ENCODE data around the gene ENTREP3.
"Not testable (repeated sequence)": the region's sequence is repeated elsewhere in the genome, so short reads cannot be mapped to it uniquely, and the experiment has no call there.

ENTREP3 gene, protein sequence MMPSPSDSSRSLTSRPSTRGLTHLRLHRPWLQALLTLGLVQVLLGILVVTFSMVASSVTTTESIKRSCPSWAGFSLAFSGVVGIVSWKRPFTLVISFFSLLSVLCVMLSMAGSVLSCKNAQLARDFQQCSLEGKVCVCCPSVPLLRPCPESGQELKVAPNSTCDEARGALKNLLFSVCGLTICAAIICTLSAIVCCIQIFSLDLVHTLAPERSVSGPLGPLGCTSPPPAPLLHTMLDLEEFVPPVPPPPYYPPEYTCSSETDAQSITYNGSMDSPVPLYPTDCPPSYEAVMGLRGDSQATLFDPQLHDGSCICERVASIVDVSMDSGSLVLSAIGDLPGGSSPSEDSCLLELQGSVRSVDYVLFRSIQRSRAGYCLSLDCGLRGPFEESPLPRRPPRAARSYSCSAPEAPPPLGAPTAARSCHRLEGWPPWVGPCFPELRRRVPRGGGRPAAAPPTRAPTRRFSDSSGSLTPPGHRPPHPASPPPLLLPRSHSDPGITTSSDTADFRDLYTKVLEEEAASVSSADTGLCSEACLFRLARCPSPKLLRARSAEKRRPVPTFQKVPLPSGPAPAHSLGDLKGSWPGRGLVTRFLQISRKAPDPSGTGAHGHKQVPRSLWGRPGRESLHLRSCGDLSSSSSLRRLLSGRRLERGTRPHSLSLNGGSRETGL
- total RNA-seq = 8.1 reads per million, percentile 28 among the genes with 10 or more reads in this experiment

DNA sequence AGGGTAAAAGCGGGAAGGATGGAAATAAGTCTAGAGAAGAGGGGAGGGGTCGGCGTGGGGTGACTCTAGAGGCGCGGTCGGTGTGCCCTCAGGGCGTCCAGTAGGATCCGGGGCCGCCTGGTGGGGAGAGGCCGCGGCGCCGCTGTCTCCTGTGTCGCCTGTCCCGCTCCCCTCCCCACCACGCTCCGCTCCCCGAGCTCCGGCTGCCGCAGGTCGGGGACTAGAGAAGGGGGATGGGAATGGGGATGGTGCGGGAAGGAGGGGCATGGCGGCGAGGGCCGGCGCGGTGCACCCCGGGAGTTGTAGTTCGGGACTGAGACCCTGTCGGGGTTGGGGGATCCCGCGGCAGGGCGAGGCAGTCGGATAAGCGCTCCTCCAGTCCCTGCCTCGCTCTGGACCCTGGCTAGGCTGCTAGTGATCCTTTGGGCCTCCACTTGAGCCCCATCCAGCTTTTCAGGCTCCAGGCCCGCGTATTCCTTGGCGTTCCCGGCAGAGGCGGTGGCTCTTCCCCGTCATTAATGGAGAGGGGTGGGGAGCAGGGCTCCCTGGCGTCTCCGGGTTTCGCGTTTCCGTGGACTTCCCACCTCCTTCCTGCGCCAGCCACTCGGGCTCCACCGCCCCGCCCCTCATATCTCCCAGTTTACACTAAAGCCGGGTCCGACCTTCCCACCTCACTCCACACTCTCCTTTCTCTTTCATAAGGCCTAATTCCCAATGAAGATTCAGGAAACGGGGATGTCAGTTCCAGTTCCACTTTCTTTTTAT lies at the start of gene ENTREP3:
ENTREP3 (minus strand) TSS at position 241 of the 765 bp plus-strand sequence. CDS start 606 bp downstream, outside the sequence.
- DNase-seq = peak; percentile 69

DNA sequence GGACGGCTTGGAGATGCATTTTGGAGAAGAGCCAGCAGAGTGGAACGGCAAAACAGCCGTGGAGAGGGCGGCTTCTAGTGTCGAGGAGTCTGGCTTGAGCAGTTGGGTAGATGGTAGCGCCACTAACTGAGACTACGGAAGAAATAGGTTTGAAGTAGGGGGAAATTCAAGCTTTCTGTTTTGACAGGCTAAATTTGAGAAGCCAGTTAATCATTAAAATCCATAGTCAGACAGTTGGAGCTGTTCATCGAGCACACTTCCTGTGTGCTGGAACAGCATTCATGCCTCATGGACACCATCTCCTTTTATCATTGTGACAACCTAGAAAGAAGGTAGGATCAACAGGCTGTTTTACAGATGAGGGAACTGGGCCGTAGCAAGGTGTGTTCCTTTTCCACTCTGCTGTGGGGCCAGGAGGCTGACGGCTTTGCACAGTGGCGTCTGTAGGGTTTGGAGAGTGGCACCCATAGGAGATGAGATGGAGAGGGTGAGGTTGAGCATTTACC lies 49.3 kb upstream of the ENTREP3 start:
- DNase-seq = no peak

DNA sequence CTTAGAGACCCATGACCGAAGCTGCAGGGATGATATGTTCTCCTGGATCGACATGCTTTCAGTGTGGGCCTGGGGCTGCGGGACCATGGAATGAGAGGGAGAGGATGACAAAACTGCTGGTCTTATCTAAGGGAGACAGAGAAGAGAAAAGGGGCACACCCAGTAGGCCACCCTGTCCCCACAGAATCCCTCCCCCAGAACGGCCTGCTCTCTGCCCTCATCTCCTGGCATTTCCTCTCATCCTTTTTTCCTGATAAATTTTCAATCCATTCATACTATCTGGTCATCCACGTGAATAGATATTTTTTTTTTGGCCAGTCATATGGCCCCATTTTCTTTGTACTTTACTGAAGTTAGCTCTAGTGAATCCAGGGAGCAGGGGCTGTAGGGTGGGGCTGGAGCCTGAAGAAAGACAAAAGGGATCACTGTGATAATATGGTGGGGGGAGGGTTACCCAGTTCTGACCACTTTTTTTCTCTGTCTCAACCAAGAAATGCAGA lies 46.1 kb upstream of the ENTREP3 start, which contains the start of gene PKLR:
PKLR (minus strand) TSS at position 97 of the 500 bp plus-strand sequence; CDS start at position 54, 43 bp downstream.
- no peak for DNase-seq

DNA sequence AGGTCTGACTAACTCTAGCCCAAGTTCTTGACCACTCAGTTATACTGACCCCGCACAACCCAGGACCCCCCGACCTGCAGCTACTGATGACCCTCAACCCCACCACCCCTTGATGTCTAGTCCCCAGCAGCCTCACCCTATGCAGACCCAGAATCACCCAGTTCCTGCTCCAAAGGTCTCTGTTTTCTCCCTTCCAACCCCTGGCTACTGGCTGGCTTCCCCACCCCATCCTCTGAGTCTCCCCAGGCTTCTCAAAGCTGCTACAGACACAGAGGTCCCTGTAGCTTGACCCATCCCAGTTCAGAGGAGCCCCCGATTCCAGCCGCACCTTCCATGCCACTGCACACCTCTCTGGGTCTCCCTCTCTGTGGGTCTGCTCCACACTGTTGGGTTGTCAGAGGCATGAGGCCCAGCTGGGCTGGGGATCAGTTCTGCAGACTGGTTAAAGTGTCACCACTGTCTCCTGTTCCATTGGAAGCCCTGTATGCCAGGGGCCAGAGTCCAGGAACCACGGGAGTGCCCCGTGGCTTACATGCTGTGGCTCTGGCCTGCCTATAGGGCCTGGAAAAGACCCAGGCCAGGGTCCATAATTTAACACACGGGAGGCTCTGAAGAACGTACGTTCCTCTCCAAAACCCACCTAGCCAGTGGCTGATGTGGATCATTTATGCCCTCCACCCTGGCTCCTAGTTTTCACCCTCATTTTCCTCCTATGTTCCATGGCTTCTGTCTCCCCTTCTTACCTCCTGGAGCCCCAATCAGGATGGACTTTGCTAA lies 45.5 kb upstream of the ENTREP3 start:
- DNase-seq = no peak

DNA sequence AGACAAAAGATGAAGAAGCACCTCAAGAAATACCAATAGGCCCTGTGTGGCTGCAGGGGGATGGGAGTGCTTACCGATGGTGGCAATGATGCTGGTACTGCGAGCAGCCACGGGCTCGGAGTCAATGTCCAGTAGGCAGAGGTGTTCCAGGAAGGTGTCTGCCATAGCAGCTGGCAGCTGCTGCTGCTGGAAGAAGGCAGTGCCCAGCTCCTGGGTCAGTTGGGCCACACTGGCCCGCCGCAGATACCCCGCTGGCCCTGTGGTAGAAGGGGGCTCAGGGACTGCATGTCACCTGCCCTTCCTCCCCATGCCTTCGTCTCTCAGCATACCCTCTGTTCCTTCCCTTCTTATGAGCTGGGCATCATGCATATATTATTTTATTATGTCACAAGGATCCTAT lies 44.7 kb upstream of the ENTREP3 start:
- DNase-seq = no peak

DNA sequence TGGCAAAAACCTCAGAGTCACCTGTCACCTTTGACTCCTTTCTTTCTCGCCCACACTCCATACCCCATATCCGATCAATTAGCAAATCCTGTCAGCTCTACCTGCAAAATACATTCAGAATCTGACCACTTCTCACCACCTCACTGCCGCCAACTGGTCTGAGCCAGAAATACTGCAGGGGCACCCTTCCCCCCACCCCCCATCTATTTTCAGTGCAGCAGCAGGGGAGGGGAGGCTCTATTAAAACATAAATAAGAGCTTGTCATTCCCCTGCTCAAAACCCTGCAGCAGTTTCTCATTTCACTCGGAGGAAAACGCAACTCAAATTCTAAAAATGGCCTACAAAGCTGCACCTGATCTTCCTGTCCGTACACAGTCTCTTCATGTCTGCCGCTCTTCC lies 42.1 kb upstream of the ENTREP3 start:
- DNase-seq = no peak

DNA sequence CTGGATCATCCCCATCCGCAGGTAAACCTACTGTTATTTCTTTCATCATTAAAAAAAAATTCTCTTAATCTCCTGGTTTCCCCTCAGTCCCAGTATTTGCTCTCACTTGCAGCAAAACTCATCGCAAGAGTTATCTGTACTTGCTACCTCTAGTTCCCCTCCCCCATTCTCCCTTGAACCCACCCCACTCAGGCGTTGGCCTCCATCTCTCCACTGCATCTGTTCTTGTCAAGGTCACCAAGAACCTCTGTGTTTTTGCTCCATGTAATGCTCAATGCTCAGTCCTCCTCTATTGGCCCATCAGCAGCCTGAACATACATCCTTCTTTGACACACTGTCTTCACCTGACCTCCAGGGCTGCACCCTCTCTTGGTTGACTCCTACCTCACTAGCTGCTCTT lies 41.4 kb upstream of the ENTREP3 start:
- DNase-seq = no peak

DNA sequence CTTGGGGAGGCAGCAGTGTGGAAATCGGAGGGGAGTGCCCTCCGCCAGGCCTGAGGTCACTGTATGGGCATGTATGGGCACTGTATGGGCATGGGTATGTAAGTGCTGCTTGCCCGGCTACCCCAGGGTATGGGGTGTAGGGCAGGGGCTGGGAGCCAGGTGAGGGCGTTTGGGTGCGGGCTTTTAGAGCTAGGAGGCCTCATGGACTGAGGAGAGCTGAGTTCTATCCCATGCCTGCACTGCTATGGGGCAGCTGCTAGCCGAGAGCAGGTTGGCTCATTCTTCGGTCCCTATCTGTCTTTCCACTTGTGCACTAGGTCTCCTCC lies 40.6 kb upstream of the ENTREP3 start:
- DNase-seq = no peak

DNA sequence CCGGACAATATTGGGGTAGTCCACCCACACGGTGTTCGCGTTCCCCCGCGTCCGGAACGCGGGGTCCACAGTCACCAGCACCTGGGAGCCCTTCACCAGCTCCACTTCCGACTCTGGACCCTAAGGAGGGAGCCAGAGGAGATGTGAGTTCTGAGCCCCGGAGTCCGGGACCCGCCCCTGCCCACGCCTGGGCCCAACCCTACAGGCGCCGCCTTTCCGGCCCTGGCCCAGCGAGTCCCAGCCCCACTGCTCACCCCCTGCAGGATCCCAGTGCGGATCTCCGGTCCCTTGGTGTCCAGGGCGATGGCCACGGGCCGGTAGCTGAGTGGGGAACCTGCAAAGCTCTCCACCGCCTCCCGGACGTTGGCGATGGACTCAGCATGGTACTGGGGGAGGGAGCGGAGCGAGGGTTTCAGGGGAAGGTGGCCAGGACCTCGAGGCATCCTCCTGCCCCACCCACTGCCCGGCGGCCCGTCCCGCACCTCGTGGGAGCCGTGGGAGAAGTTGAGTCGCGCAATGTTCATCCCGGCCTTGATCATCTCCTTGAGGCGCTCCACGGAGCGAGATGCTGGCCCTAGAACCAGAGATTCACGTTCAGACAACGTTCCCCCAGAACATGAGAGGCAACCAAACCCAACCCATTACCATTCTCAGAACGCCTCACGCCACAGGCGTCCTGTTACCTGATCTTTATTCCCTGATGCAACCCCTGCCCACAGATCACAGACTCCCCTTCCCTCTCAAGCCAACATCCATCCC lies 40.1 kb upstream of the ENTREP3 start:
- no peak for DNase-seq

DNA sequence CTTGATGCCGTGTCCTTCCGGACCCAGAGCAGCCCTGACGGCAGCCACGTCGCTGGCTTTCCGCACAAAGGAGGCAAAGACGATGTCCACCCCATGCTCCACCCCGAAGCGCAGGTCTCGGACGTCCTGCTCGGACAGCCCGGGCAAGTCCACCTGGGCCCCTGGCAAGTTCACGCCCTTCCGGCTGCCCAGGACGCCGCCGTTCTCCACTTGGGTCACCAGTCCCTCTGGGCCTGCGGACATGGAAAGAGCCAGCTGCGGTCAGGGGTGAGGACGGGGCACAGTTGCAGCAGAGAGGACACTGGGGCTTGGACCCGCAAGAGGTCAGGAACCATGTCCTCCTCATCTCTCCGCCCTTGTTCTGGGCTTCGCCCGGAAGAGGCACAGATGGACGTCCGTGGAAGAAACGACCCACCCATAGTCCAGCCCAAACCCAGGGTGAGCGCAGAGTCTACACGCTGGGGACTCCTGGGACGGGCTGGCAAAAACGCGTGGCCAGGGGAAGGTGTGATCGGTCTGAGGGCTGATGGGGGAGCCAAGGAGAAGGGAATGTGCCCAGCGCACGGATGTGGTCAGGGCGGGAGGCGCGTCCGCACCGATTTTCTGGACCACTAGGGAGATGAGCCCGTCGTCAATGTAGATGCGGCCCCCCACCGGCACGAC lies 39.4 kb upstream of the ENTREP3 start:
- DNase-seq = no peak

DNA sequence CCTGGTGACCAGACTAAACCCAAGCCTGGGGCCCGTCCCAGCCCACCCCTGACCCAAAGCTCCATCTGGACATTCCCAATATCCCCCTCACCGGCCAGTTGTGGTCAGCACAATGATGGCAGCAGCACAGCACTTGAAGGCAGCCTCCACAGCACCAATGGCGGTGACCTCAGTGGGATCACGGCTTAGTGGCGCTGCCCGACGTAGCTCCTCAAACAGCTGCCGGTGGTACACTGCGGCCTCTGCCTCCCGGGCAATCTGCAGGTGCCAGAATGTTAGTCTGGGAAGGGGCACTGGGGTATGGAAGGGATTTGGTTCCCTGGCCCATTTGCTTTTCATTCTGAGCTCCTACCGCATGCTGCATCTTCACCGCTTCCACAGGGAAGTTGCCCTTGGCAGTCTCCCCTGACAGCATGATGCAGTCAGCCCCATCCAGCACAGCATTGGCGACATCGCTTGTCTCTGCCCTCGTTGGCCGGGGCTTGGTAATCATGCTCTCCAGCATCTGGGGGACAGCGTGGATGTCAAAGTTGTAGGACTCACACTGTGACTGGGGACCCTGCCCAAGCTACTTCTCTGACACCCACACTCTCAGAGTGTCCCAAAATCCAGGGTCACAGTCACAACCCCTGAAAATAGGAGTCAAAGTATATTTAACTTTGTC lies 37.9 kb upstream of the ENTREP3 start:
- DNase-seq = no peak

DNA sequence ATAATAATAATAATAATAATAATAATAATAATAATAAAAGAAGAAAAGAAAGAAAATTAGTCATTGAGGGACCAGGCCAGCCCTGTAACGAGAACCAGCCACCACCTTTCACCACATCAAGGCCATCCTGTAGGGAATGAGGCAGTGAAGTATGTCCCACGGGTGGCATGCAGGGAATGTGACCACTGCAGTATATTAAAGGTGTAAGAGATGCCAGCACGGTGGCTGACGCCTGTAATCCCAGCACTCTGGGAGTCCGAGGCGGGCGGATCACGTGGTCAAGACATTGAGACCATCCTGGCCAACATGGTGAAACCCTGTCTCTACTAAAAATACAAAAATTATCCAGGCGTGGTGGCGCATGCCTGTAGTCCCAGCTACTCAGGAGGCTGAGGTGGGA lies 35.7 kb upstream of the ENTREP3 start:
- DNase-seq = not testable (repeated sequence)

DNA sequence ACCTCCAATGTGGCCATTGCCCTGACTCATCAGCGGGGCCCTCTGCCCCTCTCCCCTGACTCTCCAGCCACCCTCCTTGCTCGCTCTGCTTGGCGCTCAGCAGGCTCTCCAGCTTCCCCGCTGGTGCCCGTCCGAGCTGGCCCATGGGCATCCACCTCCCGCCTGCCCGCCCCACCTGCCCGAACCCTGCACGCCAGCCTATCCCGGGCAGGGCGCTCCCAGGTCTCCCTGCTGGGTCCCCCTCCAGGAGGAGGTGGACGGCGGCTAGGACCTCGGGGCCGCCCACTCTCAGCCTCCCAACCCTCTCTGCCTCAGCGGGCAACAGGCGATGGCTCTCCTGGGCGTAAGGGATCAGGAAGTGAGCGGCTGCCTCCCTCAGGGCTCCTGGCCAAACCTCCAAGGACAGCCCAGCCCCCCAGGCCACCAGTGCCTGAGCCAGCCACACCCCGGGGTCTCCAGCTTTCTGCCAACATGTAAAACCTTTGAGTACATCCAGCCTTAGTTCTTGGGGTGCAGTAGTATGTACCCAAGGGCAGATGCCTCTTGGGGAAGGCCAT lies 32.8 kb upstream of the ENTREP3 start:
- DNase-seq = no peak

DNA sequence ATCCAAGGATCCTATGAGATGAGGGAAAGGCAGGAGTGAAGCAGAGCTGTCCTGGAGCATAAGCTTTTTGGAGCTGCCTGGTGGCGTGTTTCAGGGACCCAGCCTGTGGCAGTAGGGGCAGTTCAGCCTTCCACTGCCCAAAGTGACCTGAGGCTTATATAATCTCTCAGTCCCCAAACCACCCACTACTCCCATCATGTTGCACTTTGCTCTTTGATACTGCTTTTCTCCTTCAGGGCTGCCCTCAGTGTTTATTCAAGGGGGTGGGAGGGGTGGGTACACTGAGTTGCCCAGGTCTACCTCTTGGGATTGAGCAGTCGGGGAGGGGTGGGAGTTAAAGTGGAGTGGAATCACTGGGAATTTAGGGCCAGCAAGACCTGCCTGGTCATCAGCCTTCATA lies 31.3 kb upstream of the ENTREP3 start:
- no peak for DNase-seq

DNA sequence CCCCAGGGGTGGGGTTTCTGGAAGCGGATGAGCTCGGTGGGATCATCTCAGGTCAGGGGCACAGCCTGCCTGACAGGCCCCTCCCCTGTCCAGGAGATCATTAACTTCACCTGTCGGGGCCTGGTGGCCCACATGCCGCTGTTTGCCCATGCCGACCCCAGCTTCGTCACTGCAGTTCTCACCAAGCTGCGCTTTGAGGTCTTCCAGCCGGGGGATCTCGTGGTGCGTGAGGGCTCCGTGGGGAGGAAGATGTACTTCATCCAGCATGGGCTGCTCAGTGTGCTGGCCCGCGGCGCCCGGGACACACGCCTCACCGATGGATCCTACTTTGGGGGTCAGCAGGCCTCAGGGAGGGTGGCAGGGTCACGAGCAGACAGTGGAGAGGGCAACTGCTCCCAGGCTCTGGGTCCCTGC lies 30.4 kb upstream of the ENTREP3 start:
- no peak for DNase-seq

DNA sequence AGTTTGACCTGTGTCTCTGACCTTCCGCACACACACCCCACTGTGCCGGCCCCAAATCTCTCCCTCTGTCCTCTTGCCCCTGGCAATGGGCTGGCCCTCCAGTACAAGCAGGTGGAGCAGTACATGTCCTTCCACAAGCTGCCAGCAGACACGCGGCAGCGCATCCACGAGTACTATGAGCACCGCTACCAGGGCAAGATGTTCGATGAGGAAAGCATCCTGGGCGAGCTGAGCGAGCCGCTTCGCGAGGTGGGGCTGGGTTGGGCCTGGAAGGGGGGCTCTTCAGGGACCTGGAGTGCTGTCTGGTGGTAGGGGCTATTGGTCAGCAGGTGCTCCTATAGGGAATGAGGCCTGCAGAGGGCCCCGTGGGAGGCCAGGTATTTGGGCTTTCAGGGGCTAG lies 29.8 kb upstream of the ENTREP3 start:
- DNase-seq = no peak

DNA sequence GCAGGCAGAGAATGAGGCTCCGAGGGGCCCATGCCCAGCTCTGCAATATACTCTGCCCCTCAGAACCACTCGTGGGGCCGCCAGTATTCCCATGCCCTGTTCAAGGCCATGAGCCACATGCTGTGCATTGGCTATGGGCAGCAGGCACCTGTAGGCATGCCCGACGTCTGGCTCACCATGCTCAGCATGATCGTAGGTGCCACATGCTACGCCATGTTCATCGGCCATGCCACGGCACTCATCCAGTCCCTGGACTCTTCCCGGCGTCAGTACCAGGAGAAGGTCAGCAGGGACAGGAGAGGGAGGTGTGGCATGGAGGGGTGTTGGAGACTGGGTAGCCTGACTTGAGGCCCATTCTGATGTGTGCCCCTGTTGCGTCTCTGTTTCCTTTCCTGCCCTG lies 29.2 kb upstream of the ENTREP3 start:
- no peak for DNase-seq

DNA sequence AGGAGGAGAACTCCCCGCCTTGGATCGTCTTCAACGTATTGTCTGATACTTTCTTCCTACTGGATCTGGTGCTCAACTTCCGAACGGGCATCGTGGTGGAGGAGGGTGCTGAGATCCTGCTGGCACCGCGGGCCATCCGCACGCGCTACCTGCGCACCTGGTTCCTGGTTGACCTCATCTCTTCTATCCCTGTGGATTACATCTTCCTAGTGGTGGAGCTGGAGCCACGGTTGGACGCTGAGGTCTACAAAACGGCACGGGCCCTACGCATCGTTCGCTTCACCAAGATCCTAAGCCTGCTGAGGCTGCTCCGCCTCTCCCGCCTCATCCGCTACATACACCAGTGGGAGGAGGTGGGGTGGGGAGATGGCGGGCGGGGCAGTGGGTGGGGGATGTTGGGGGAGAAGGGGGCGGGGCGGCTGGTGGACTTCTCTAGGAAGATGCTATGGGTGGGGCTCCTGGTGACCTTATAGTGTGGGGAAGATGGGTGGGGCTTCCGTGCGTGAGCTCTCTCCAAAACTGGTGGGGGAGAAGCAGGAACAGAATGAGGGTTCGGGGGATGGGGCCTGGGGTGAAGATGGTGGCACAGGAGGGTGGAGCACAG lies 27.3 kb upstream of the ENTREP3 start:
- no peak for DNase-seq

DNA sequence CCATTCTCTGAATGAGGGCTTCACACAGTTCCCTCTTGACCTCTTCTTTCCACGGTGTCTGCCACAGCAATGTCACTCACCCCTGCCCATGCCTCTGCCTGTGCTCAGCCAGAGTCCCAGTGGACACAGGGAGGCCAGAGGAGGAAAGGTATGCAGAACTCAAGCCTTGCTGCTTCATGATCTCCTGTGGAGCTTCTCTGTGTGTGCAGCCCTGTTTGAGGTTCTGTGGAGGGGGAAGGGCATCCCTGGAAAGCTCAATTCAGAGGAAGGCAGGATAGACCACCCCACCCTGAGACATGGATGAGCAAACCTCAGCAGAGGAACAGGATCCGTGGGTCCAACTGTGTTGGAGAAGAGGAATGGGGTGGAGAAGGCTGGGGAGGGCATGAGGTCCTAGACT lies 24.0 kb upstream of the ENTREP3 start:
- no peak for DNase-seq
